ENCODE results near the gene TMEM270.
A peak's percentile ranks its signal among the peaks of the same experiment; 100 is the strongest.

The TMEM270 gene

GRCh38 chr7:73839743-73840714, 20.9 kb upstream of the TMEM270 start:
- DNase-seq = no peak
- TF ChIP-seq GATA1 (IDR thresholded peaks at IDR 0.05; ENCODE audit: low read depth, low read length) (no peak), POLR2A (IDR thresholded peaks at IDR 0.05; ENCODE audit: low read length) (no peak)

DNA sequence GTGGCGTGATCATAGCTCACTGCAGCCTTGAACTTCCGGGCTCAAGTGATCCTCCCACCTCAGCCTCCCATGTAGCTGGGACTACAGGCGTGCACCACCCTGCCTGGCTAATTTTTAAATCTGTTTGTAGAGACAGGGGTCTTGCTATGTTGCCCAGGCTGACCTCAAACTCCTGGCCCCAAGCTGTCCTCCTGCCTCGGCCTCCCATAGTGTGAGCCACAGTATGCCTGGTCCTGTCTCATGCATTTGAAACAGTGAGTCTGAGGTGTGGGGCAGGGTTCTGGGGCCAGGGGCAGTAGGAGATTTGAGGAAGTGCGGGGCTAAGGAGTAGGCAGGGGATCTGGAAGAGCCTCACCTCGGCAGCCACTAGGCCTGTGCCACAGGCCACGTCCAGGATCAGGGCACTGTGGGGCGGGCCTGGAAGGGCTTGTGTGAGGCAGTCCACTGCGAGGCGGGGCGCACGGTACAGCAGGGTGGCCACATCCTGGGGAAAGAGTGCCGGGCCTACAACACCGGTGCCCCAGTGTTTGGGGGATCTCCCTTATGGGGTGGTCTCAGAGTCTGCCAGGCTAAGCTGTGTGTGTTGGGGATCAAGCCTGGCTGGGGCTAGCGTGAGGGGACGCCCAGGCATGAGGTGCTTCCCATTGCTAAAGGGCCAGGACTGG, 20.1 kb upstream of the TMEM270 start:
- no peak for TF ChIP-seq GATA1 (IDR thresholded peaks at IDR 0.05; ENCODE audit: low read depth, low read length)
- TF ChIP-seq POLR2A (IDR thresholded peaks at IDR 0.05; ENCODE audit: low read length) = no peak
- no peak for DNase-seq

DNA sequence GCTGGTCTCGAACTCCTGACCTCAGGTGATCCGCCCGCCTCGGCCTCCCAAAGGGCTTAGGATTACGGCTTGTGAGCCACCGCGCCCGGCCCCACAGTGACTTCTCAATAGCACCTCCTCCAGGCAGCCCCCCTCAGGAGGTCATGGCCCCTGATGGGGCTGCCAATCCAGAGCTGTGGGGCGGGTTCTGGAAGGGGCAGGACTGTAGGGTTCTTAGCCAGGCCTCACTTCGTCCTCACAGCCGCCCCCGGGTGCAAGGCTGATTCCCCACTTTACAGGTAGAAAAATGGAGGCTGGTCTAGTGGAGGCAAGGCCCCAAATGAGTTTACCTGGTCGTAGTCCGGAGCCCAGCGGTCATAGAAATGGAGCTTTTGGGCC, 19.3 kb upstream of the TMEM270 start:
- DNase-seq = no peak
- TF ChIP-seq GATA1 (IDR thresholded peaks at IDR 0.05; ENCODE audit: low read depth, low read length) = no peak
- TF ChIP-seq POLR2A (IDR thresholded peaks at IDR 0.05; ENCODE audit: low read length) = no peak

DNA sequence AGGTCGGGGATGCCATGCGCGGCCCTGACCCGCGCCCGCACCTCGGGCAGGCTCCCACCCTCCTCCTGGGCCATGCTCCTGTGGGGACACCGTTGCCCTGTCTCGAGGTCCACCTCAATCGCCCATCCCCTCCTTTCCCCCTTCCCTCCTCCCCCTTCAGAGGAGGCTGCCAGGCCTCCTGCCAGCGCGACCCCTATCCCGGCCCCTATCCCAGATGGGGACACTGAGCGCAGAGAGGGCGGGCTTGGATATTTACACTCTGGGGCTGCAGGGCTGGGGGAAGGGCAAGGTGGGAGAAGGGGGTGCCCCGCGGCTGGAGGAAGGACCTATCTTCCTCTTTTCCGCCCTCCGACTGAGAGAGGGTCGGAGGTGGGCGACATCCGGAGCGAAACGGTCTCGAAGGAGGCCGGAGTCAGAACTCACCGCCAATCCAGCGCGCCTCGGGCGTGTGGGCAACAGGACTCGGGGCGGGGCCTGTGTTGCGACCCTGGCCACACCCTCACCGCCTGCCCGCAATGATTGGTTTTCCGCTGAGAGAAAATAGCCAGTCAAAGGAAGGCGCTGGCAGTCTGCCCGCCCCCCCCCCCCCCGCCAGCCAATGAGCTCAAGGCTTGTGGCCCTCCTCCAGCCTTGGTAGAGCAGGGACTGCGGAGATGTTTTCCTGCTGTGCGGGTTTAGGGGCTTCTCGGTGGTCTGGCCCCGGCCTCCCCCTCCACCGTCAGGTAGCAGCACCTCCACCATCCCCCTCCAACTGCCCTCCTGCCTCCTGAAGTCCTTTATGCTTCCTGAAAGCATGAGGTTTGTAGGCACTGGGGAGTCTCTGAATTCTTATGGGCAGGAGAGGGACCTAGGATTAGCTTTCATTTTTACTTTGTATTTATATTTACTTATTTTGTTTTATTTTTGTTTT, 18.6 kb upstream of the TMEM270 start, which contains the start of gene METTL27:
TSS of gene METTL27 (minus strand) at position 450 of the 910 bp plus-strand sequence. CDS start at position 74, 376 bp downstream.
- peak; percentile 94 for DNase-seq
- TF ChIP-seq POLR2A (IDR thresholded peaks at IDR 0.05; ENCODE audit: low read length) = peak; percentile 36
- no peak for TF ChIP-seq GATA1 (IDR thresholded peaks at IDR 0.05; ENCODE audit: low read depth, low read length)

DNA sequence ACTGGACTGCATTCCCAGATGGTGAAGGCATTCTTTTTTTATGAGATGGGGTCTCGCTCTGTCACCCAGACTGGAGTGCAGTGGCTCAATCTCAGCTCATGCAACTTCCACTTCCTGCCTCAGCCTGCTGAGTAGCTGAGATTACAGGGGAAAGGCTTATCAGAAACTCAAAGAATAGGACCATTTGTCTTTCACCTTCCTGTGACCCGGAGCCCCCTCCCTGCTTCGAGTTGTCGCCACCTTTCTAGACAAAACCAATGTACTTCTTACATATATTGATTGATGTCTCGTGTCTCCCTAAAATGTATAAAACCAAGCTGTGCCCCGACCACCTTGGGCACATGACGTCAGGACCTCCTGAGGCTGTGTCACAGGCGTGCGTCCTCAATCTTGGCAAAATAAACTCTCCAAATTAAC, 16.8 kb upstream of the TMEM270 start:
- TF ChIP-seq POLR2A (IDR thresholded peaks at IDR 0.05; ENCODE audit: low read length) (no peak), GATA1 (IDR thresholded peaks at IDR 0.05; ENCODE audit: low read depth, low read length) (no peak)
- no peak for DNase-seq

DNA sequence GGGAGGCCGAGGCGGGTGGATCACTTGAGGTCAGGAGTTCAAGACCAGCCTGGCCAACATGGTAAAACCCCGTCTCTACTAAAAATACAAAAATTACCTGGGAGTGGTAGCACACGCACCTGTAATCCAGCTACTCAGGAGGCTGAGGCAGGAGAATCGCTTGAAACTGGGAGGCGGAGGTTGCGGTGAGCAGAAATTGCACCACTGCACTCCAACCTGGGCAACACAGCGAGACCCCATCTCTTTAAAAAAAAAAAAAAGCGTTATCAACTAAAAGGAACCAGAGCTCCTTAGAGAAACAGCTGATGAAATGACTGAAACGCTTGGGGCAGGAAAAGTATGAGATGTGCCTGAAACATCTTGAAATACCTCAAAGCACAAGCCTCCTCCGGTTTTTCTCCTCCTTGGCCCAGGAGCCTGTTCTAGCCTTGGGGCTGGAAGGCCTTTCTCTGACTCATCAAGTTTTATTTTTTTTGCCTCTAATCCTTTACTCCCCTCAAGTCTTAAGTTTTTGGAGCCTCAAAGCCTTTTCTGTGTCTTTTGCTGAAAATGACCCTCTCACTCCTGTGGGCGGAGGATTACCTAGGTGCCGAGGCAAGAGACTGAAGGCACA, 16.0 kb upstream of the TMEM270 start:
- DNase-seq = no peak
- TF ChIP-seq GATA1 (IDR thresholded peaks at IDR 0.05; ENCODE audit: low read depth, low read length) (no peak), POLR2A (IDR thresholded peaks at IDR 0.05; ENCODE audit: low read length) (no peak)

- DNase-seq = peak in 1 of 2 experiments; percentile 40
Measured at GRCh38 chr7:73845701-73846195, 15.2 kb upstream of the TMEM270 start.

DNA sequence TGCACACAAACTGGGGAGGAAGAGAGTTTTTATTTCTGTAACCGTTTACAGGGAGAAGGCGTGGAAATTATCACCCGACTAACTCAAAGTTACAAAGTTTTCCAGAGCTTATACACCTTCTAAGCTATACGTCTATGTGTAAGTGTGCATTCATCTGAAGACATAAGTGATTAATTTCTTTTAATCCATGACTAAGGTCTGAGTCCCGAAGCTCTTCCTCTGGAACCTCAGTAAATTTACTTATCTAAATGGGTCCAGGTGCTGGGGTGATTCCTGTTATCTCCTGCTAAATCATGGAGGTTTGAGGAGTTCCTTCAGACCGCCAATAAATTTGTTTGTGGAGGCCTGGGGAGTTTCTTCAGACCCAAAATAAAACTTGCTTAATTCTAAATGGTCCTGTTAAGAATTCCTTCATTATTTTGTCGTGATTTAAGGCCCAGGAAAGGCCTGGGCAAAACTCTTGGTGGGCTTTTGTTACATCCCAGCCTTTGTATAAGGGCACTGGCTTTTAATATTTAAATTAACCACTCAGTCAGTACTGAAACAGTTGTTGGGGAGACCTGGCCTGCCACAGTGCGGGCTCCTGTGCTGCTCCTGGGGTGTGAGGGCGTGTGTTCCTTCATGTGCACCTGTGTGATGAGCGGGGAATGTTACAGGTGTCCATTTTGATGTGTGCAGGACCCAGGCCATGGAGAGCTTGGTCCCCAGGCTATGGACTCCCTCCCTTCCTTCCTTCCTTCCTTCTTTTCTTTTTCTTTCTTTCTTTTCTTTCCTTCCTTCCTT, 12.8 kb upstream of the TMEM270 start:
- no peak for DNase-seq
- TF ChIP-seq GATA1 (IDR thresholded peaks at IDR 0.05; ENCODE audit: low read depth, low read length) = no peak
- no peak for TF ChIP-seq POLR2A (IDR thresholded peaks at IDR 0.05; ENCODE audit: low read length)

GRCh38 chr7:73850781-73851207, 10.2 kb upstream of the TMEM270 start:
- peak; percentile 76 to 87 for DNase-seq
- TF ChIP-seq GATA1 (IDR thresholded peaks at IDR 0.05; ENCODE audit: low read depth, low read length) = no peak
- TF ChIP-seq POLR2A (IDR thresholded peaks at IDR 0.05; ENCODE audit: low read length) = no peak

DNA sequence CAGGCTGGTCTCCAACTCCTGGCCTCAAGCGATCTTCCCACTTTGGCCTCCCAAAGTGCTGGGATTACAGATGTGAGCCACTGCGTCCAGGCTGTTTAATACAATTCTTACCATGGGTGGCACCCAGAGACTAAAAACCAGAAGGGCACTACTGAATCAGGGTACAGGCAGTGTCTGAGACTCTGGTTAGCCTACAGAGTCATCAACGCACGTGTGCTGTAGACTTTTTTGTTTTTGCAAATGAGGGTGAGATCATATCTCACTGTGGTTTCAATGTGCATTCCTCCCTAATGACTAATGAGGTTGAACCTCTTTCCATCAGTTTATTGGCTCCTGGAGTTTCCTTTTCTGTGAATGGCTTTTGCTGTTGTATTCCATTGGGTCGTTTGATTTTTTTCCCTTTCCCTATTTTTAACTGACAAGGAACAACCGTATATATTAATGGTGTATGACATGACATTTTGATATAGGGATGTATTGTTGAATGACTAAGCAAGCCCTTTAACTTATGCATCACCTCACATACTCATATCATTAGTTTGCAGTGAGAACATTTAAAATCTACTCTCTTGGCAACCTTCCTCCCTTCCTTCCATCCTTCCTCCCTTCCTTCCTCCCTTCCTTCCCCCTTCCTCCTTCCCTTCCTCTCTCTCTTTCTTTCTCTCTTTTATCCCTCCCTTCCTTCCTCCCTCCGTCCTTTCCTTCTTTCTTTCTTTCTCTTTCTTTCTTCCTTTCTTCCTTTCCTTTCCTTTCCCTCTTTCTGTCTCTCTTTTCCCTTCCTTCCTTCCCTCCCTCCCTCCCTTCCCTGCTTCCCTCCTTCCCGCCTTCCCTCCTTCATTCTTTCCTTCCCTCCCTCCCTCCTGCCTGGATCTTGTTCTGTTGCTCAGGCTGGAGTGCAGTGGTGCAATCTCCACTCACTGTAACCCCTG, 9.3 kb upstream of the TMEM270 start:
- no peak for TF ChIP-seq POLR2A (IDR thresholded peaks at IDR 0.05; ENCODE audit: low read length)
- TF ChIP-seq GATA1 (IDR thresholded peaks at IDR 0.05; ENCODE audit: low read depth, low read length) = peak; percentile 21
- DNase-seq = peak; percentile 78 to 83

DNA sequence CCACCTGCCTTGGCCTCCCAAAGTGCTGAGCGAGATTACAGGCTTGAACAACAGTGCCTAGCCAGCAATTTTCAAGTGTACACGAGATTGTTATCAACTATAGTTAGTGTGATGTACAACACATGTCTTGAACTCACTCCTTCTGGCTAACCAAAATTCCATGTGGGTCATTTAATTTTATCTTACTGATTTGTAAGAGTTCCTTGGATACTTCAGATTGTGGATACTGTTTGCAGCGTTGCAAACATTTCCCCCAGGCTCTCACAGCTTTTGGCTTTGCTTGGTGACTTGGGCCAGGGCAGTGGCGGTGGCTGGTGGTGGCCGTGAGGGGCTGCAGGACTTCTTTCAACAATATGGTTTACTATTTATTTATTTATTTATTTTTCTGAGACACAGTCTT, 8.5 kb upstream of the TMEM270 start:
- TF ChIP-seq GATA1 (IDR thresholded peaks at IDR 0.05; ENCODE audit: low read depth, low read length) (no peak), POLR2A (IDR thresholded peaks at IDR 0.05; ENCODE audit: low read length) (no peak)

More for the DNA sequence above, 8.5 kb upstream of the TMEM270 start:
- DNase-seq = peak in 1 of 2 experiments; percentile 34

All from erythroblast (primary cell).